Thyroid gland (tissue), 4 donors: Measurements from ENCODE around the gene METTL9.

Experiments
- POLR2A ChIP-seq, 2 donors: fragments of 450-650 bp; IDR thresholded peaks; one replicate each; pipeline ENCODE4 v1.6.1; 2017; ENCODE audit warnings: antibody characterized with exemption in 2 of 2, mild to moderate bottlenecking in 2 of 2, moderate library complexity in 1 of 2
- TF ChIP-seq, protein P1 (sequence below), 6 experiments: fragments of 200-600 bp in 3 of 6; fragments of 450-650 bp in 3 of 6; sonication (generic) in 3 of 6; IDR thresholded peaks; one replicate each; pipeline ENCODE4 v1.5.1; 2016 to 2019; ENCODE audit warnings: antibody characterized with exemption in 6 of 6, mild to moderate bottlenecking in 2 of 6, inconsistent platforms in 1 of 6, moderate library complexity in 1 of 6

DNA sequence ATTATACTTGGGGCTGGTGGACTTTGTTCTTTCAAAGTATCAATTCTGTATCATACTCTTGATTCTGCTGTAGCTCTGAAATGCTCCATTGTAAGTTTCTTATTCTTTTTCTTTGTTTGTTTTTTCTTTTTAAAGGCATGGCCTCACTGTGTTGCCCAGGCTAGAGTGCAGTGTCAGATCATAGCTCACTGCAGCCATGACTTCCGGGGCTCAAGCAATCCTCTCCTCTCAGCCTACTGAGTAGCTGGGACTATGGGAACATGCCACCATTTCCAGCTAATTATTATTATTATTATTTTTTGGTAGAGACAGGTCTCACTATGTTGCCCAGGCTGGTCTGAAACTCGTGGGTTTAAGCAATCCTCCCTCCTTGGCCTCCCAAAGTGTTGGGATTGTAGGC lies 38.9 kb upstream of the METTL9 start:
- TF ChIP-seq POLR2A (IDR thresholded peaks at IDR 0.05), result no peak
- TF ChIP-seq, protein P1, sequence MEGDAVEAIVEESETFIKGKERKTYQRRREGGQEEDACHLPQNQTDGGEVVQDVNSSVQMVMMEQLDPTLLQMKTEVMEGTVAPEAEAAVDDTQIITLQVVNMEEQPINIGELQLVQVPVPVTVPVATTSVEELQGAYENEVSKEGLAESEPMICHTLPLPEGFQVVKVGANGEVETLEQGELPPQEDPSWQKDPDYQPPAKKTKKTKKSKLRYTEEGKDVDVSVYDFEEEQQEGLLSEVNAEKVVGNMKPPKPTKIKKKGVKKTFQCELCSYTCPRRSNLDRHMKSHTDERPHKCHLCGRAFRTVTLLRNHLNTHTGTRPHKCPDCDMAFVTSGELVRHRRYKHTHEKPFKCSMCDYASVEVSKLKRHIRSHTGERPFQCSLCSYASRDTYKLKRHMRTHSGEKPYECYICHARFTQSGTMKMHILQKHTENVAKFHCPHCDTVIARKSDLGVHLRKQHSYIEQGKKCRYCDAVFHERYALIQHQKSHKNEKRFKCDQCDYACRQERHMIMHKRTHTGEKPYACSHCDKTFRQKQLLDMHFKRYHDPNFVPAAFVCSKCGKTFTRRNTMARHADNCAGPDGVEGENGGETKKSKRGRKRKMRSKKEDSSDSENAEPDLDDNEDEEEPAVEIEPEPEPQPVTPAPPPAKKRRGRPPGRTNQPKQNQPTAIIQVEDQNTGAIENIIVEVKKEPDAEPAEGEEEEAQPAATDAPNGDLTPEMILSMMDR (IDR thresholded peaks at IDR 0.05), result no peak
